Gastroesophageal sphincter (tissue), 4 donors: ENCODE results near the gene ALOX12B. TPM values are rescaled to one million over a fixed set of nuclear protein-coding genes. Genes with fewer than 3 reads are reported as not detected.
"Not testable (repeated sequence)": the region's sequence is repeated elsewhere in the genome, so short reads cannot be mapped to it uniquely, and the experiment has no call there.

ENCODE experiments used
- ATAC-seq: fragments of 150-250 bp; one replicate; pipeline ENCODE4 v1.9.1; 2016; ENCODE audit warnings: mild to moderate bottlenecking, moderate library complexity
- H3K27ac ChIP-seq, 4 donors: fragments of 200-600 bp; sonication (generic) in 3 of 4; 1 replicate in 3 of 4; 2 replicates in 1 of 4; pipeline ENCODE4 v1.5.1; 2016 to 2019
- H3K27me3 ChIP-seq: fragments of 200-600 bp; sonication (generic); one replicate; pipeline ENCODE4 v1.5.1; 2019
- H3K36me3 ChIP-seq, 2 donors: fragments of 200-600 bp; sonication (generic); one replicate each; pipeline ENCODE4 v1.5.1; 2019; ENCODE audit warnings: control low read depth in 1 of 2
- H3K4me1 ChIP-seq, 3 donors: fragments of 200-600 bp; sonication (generic); 1 replicate in 2 of 3; 2 replicates in 1 of 3; pipeline ENCODE4 v1.5.1; 2016 to 2019; ENCODE audit warnings: control low read depth in 2 of 3
- H3K4me3 ChIP-seq, 2 donors: fragments of 200-600 bp; sonication (generic); one replicate each; pipeline ENCODE4 v1.5.1; 2019; ENCODE audit warnings: mild to moderate bottlenecking in 1 of 2, moderate library complexity in 1 of 2
- H3K9me3 ChIP-seq, 3 donors: fragments of 200-600 bp; sonication (generic); one replicate each; pipeline ENCODE4 v1.5.1; 2017 to 2019; ENCODE audit warnings: control low read depth in 2 of 3
- EP300 ChIP-seq: sonication (generic); formaldehyde crosslinking; IDR thresholded peaks from one replicate; pipeline ENCODE4 v1.6.1; 2017; ENCODE audit warnings: antibody characterized with exemption, mild to moderate bottlenecking
- POLR2A ChIP-seq, 2 donors: fragments of 450-650 bp; IDR thresholded peaks; one replicate each; pipeline ENCODE4 v1.6.1; 2017; ENCODE audit warnings: antibody characterized with exemption in 2 of 2, mild to moderate bottlenecking in 2 of 2, moderate library complexity in 1 of 2
- POLR2AphosphoS5 ChIP-seq: sonication (generic); formaldehyde crosslinking; IDR thresholded peaks from one replicate; pipeline ENCODE4 v1.6.1; 2017; ENCODE audit warnings: antibody characterized with exemption
- WGBS, 2 donors: methylation state at CpG; one replicate each; pipeline ENCODE4 v1.1.5; 2018; ENCODE audit warnings: low coverage in 1 of 2; 5-methylcytosine and 5-hydroxymethylcytosine counted together
- total RNA-seq, 4 donors: library from RNA; depleted of rRNA; stranded (reverse); fragments of >200 nt; gene quantifications; one replicate each; pipeline ENCODE4 v1.1.0, GENCODE V29; 2016
- TF ChIP-seq, protein P1 (sequence below), 4 experiments: fragments of 200-600 bp in 2 of 4; fragments of 450-650 bp in 2 of 4; sonication (generic) in 1 of 4; IDR thresholded peaks; one replicate each; pipeline ENCODE4 v1.5.1; 2017 to 2019; ENCODE audit warnings: antibody characterized with exemption in 4 of 4, mild to moderate bottlenecking in 2 of 4, moderate library complexity in 2 of 4

Gene ALOX12B
- total RNA-seq, 4 donors from 2014 or later = 0.17 TPM; not detected in 3

DNA sequence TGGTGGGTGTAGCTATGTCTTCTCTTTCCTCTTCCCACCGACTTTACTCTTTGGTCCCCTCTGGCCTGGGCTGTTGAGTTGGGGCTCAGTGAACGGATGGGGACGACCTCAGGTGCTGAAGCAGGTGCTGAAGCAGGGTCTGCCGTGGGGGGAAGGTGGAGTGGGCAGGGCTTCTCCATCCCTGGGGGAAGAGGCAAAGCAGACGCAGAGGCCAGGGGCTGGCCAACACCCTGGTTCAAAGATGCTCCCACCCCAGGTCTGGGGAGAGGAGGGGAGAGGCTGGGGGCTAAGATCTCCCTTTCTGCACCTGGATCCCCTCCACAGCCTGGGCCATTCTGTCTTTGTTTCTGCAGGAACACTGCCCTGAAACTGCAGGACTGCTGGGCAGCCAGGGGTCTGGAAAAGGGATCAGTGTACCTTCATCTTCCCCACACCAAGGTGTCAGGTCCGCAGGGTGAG is 22.9 kb downstream of the ALOX12B start:
- H3K27me3 ChIP-seq = peaks cover 61% of the 10 kb centered on the region
- WGBS, 2 donors = 38 to 55% methylated on average over 3 to 4 of the region's 6 CpGs
- ATAC-seq = no peak

DNA sequence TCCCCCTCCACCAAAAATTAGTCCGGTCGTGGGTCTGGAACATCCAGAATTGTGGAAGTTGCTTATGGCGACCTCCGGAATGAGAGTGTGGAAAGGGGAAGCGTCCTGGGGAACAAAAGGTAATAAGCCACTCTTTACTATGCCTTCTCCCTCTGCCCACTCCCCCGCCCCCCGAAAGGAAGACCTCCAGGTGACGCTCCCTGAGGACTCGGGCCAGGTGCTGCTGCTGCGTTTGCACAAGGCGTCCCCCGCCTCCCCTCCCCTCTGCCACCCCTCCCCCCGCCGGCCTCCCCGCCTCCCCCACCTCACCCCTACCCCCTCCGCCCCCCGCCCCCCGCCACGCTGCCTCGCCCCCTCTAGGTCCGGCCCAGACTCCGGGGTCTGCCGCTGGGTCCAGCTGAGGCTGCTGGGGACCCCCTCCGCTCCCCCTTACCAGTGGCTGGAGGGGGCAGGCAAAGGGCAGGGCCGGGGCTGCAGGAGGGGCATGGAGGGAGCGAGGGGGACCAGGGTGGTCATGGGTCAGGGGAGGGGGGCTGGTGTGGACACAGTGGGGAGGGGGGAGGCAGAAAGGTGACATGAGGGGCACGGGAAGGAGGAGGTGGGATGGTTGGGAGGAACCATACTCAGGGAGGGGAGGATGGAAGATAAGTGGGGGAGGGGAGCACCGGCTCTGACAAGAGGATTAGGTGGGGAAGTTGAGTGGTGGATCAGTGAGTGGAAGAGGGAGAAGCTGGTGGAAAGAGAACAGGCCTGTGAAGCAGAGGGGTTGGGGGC is 23.6 kb downstream of the ALOX12B start:
- Histone ChIP-seq H3K27me3 (peaks cover 68% of the 10 kb centered on the region), H3K4me1 (peaks cover 0 to 11% (median 0%) of the 10 kb centered on the region in 3 donors), H3K36me3 (no peaks in the 10 kb centered on the region), H3K27ac (no peak overlapping the region), H3K9me3 (no peaks in the 10 kb centered on the region), H3K4me3 (peak overlapping the region in 1 of 2 donors; percentile 0)
- 3 to 25% methylated on average over 4 to 9 of the region's 28 CpGs for WGBS, 2 donors
- TF ChIP-seq, protein P1, sequence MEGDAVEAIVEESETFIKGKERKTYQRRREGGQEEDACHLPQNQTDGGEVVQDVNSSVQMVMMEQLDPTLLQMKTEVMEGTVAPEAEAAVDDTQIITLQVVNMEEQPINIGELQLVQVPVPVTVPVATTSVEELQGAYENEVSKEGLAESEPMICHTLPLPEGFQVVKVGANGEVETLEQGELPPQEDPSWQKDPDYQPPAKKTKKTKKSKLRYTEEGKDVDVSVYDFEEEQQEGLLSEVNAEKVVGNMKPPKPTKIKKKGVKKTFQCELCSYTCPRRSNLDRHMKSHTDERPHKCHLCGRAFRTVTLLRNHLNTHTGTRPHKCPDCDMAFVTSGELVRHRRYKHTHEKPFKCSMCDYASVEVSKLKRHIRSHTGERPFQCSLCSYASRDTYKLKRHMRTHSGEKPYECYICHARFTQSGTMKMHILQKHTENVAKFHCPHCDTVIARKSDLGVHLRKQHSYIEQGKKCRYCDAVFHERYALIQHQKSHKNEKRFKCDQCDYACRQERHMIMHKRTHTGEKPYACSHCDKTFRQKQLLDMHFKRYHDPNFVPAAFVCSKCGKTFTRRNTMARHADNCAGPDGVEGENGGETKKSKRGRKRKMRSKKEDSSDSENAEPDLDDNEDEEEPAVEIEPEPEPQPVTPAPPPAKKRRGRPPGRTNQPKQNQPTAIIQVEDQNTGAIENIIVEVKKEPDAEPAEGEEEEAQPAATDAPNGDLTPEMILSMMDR (IDR thresholded peaks at IDR 0.05) = no peak
- TF ChIP-seq EP300 = no peak
- no peak for TF ChIP-seq POLR2AphosphoS5
- TF ChIP-seq POLR2A (IDR thresholded peaks at IDR 0.05) = no peak
- no peak for ATAC-seq

More for the DNA sequence above, 22.9 kb downstream of the ALOX12B start:
- Histone ChIP-seq H3K36me3 (no peaks in the 10 kb centered on the region), H3K9me3 (no peaks in the 10 kb centered on the region), H3K4me1 (peaks cover 0 to 11% (median 0%) of the 10 kb centered on the region in 3 donors), H3K4me3 (no peak overlapping the region), H3K27ac (no peak overlapping the region)
- TF ChIP-seq, protein P1 (IDR thresholded peaks at IDR 0.05) = no peak
- TF ChIP-seq POLR2AphosphoS5 = no peak
- TF ChIP-seq EP300 = no peak
- TF ChIP-seq POLR2A (IDR thresholded peaks at IDR 0.05) = no peak

GRCh38 chr17:8062807-8063483 is 24.6 kb downstream of the ALOX12B start:
- no peak for TF ChIP-seq POLR2A (IDR thresholded peaks at IDR 0.05)
- TF ChIP-seq, protein P1 (IDR thresholded peaks at IDR 0.05) = no peak
- TF ChIP-seq POLR2AphosphoS5 = no peak
- no peak for TF ChIP-seq EP300
- H3K27ac ChIP-seq = no peak overlapping the region
- H3K36me3 ChIP-seq = no peaks in the 10 kb centered on the region
- no peak overlapping the region for H3K4me3 ChIP-seq
- peaks cover 0 to 12% (median 0%) of the 10 kb centered on the region in 3 donors for H3K4me1 ChIP-seq
- no peak for ATAC-seq
- peaks cover 78% of the 10 kb centered on the region for H3K27me3 ChIP-seq
- WGBS, 2 donors = 6 to 14% methylated on average over 8 to 14 of the region's 15 CpGs
- H3K9me3 ChIP-seq = no peaks in the 10 kb centered on the region

DNA sequence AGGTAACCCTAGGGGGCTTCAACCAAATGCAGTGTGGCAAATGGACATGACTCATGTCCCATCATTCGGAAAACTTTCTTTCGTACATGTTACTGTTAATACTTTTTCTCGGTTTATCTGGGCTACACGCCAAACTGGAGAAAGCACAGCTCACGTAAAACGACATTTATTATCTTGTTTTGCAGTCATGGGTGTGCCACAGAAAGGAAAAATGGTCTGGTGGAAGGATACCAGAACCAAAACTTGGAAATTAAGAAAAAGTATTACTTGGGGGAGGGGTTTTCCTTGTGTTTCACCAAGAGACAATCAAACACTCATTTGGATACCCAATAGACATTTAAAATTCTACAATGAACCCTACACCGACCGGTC is 25.1 kb downstream of the ALOX12B start:
- H3K4me3 ChIP-seq = no peak overlapping the region
- peaks cover 0 to 15% (median 0%) of the 10 kb centered on the region in 3 donors for H3K4me1 ChIP-seq
- TF ChIP-seq POLR2A (IDR thresholded peaks at IDR 0.05) = no peak
- peak; percentile 1 for TF ChIP-seq POLR2AphosphoS5
- no peaks in the 10 kb centered on the region for H3K9me3 ChIP-seq
- no peaks in the 10 kb centered on the region for H3K36me3 ChIP-seq
- 1 to 5% methylated on average over 8 of the region's 8 CpGs for WGBS, 2 donors
- H3K27me3 ChIP-seq = peaks cover 80% of the 10 kb centered on the region
- H3K27ac ChIP-seq = no peak overlapping the region
- no peak for ATAC-seq

DNA sequence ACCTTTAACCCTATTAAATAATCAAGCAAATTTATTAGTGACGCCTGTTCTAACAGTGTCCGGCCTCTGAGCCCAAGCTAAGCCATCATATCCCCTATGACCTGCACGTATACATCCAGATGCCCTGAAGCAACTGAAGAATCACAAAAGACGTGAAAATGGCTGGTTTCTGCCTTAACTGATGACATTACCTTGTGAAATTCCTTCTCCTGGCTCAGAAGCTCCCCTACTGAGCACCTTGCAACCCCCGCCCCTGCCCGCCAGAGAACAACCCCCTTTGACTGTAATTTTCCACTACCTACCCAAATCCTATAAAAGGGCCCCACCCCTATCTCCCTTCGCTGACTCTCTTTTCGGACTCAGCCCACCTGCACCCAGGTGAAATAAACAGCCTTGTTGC is 25.7 kb downstream of the ALOX12B start:
- not testable (repeated sequence) for H3K36me3 ChIP-seq, H3K4me3 ChIP-seq, H3K27ac ChIP-seq, H3K9me3 ChIP-seq, ATAC-seq
- H3K27me3 ChIP-seq = peaks cover 85% of the 10 kb centered on the region
- WGBS, 2 donors = 36 to 49% methylated on average over 6 to 8 of the region's 8 CpGs
- H3K4me1 ChIP-seq = peaks cover 0 to 15% (median 0%) of the 10 kb centered on the region in 3 donors
